Measurements from ENCODE around the gene TRMT2A.

Gene TRMT2A

GRCh38 chr22:20135806-20136602, 19.0 kb upstream of the TRMT2A start:
- Histone ChIP-seq H3K4me3 (no peak overlapping the region), H3K27ac (peak overlapping the region in 3 of 21 experiments; percentile 3 to 18 (median 6))

DNA sequence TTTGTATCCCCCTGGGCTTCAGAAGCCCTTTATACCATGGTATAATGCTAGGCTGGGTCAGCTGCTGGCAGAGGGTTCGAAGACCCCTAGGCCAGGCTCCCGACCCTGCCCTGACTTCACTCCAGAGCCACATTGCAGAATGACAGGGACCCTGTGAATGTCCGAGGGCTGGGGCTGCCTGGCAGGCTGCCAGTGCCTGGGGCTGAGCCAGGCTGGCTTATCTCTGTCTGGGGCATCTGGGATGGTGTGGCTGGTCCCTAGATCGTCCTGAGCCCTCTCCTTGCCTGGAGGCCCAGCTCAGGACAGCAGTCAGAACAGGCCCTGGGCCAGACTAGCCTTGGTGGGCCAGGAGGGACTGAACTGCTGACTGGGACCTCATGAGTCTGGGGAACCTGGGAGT, 18.2 kb upstream of the TRMT2A start:
- Histone ChIP-seq H3K27ac (peak overlapping the region in 2 of 21 experiments; percentile 6 to 18), H3K4me3 (no peak overlapping the region)

DNA sequence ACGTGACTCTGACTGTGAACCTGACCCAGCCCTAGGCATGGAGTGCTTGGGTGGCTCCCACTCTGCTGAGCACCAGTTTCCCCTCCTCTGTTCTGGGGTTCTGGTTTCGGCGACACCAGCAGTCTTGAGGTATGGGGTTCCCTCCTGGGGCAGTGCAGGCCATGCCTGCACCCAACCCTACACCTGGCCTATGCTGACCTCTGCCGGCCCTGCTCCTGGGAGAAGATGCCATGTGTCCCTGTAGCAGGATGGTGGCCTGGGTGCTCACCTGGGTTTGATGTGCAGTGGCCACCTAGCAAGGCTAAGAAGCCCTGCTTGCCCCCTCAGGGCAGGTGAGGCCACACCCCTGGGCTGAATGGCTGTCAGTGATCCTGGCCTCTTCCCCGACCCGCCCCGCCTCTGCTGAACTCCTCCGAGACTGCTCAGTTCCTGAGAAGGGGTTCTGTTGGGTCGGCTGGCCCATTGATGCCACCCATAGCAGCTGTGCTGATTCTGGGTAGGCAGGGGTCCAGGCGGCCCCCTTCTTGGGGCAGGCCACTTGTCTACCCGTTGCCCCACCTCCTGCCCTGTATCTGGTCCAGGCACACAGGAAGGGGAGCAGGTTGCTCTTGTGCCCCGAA, 17.0 kb upstream of the TRMT2A start:
- no peak overlapping the region for H3K4me3 ChIP-seq
- peak overlapping the region in 1 of 21 experiments; percentile 12 for H3K27ac ChIP-seq

- Histone ChIP-seq H3K4me3 (peak overlapping the region; percentile 71 to 99 (median 86)), H3K27ac (peak overlapping the region in 15 of 21 experiments; percentile 43 to 86 (median 76))
Observed at GRCh38 chr22:20132686-20133246, 15.7 kb upstream of the TRMT2A start.

DNA sequence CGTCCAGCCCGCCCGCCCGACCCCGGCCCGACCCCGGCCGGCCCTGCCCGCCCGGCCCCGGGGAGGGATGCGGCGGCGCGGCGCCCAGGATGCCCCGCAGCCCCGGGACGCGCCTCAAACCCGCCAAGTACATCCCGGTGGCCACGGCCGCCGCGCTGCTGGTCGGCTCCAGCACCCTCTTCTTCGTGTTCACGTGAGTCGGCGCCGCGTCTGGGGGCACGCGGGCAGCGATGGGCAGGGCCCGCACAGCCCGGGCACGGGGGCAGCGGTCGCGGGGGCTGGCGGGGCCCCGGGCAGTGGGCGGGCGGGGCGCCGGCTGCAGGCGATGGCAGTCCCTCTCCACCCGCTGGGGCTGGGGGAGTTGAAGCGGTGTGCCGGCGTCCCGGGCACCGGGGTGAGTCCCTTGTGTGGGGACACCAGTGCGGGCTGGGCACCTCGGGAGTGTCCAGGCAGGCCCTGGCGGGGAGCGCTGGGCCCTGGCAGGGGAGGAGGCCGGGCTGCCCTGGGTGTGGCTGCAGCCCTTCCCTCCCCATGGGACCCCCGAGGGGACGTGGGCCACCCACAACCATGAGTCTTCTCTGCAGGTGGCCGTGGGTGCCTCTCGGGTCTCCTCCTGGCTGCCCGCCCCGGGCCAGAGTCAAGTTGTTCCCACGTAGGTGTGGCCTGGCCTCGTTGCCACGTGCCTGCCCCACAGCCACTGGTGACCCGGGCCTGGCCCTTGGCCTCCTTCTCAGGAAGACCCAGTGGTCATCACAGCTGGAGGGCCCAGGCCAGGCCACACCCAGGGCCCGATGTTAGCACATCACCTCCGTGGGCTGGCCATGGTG, 15.0 kb upstream of the TRMT2A start:
- Histone ChIP-seq H3K27ac (peak overlapping the region; percentile 26 to 86 (median 69)), H3K4me3 (peak overlapping the region; percentile 71 to 99 (median 86))

- Histone ChIP-seq H3K4me3 (peak within 1 kb of the TSS; percentile 71 to 99 (median 90)), H3K27ac (peak within 1 kb of the TSS; percentile 67 to 97 (median 88))
Observed at GRCh38 chr22:20131597-20131858, 14.5 kb upstream of the TRMT2A start, which contains the start of gene ZDHHC8. Gene ZDHHC8, plus strand, starts transcription at chr22:20131804. Its CDS starts 144 bp downstream, at chr22:20131948.

DNA sequence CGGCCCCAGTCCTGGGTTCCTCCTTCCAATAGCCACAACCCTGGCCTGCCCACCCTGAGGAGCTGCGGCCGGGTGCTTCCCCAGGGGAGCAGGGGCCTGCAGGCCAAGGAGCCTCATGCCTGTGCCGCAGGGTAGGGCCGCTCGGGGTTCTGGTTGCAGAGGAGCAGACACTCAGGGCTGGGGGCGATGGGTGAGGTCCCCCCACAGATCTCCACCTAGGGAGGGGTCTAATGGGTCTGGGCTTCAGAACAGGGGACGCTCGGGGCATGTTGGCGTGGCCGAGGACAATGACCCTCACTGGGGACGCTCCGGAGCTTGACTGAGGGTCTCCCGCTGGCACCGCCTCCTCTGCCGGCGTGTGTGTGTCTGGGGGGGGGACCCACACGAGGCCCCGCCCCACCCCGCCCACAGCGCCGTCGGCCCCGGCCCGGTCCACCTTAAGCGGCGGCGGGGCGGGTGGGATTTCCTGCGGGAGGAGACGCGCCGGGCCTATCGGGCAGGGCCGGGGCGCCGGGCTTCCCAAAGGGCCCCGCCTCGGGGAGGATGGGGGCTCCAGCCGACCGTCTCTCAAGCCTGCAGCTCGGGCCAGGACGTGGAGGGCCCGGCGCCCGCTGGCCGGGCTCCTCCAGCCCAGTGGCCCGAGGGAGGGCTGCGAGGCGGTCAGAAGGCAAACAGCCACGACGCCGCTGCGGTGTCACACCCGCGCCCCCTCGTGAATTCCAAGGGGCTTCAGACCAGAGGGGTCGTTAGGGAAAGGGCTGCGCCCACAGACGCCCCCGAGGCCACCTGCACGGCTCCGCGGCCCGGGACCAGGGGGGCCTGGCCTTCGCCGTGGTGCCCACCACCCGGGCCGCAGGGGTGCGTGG, 13.9 kb upstream of the TRMT2A start:
- H3K27ac ChIP-seq = peak overlapping the region; percentile 67 to 97 (median 88)
- peak overlapping the region; percentile 71 to 99 (median 90) for H3K4me3 ChIP-seq

GRCh38 chr22:20130319-20130718, 13.3 kb upstream of the TRMT2A start:
- H3K27ac ChIP-seq = peak overlapping the region in 8 of 21 experiments; percentile 54 to 95 (median 90)
- H3K4me3 ChIP-seq = peak overlapping the region in 1 of 7 experiments; percentile 90

GRCh38 chr22:20129747-20130014, 12.7 kb upstream of the TRMT2A start:
- Histone ChIP-seq H3K27ac (peak overlapping the region in 1 of 21 experiments; percentile 19), H3K4me3 (no peak overlapping the region)

- Histone ChIP-seq H3K27ac (no peak overlapping the region), H3K4me3 (no peak overlapping the region)
Observed at GRCh38 chr22:20128902-20129746, 12.1 kb upstream of the TRMT2A start.

GRCh38 chr22:20128619-20128901, 11.5 kb upstream of the TRMT2A start:
- H3K4me3 ChIP-seq = no peak overlapping the region
- no peak overlapping the region for H3K27ac ChIP-seq

DNA sequence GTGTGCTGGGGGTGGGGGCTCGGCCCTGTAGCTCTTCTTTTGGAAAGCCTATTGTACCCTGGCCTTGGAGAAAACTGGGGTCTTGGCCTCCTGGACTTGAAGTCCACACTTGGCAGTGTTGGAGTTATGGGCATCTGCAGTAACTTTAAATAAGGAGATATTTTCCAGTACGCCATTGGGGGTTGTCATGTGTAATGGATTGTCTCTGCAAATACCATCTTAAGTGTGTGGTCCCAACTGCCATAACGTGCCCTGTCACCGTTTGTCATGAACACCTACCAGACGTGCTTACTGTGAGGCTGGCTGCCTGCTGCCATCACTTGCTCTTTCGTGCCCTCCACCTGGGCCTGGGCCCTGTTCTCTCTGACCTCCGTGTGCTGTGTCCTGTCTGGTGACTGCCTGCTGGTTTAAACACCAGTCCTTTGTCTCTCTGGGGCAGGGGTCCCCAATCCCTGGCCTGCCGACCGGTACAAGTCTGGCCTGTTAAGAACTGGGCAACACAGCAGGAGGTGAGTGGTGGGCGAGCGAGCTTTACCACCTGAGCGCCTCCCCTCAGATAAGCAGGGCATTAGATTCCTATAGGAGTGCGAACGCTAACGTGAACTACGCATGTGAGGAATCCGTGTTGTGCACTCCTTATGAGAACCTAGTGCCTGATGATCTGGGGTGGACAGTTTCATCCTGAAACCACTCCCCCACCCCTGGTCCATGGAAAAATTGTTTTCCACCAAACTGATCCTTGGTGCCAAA, 11.0 kb upstream of the TRMT2A start:
- Histone ChIP-seq H3K4me3 (no peak overlapping the region), H3K27ac (no peak overlapping the region)

DNA sequence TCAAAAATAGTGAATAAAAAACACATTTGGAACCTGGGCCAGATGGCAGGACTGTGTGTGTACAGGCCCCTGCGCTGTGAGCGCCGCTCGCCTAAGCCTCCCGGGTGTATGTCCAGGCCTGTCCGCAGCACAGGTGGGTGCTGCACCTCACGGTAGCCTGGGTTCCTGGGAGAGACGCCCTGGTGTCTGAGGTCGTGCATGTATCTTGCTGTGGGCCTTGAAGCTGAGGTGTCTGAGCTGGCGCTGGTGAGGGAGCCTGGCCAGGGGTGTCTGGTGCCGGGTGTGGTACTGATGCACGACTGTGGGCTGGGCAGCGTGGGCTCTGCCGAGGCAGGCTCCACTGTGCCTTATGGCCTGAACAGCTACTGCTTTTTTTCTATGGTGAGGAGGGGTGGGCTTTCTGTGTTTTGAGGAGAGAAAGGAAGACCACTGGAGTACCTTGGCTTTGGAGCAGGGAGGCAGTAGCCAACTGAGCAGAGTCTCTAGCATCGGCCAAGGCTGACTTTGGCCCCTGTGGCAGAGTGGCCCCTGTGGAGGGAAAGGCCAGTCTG, 10.4 kb upstream of the TRMT2A start:
- Histone ChIP-seq H3K27ac (no peak overlapping the region), H3K4me3 (no peak overlapping the region)

DNA sequence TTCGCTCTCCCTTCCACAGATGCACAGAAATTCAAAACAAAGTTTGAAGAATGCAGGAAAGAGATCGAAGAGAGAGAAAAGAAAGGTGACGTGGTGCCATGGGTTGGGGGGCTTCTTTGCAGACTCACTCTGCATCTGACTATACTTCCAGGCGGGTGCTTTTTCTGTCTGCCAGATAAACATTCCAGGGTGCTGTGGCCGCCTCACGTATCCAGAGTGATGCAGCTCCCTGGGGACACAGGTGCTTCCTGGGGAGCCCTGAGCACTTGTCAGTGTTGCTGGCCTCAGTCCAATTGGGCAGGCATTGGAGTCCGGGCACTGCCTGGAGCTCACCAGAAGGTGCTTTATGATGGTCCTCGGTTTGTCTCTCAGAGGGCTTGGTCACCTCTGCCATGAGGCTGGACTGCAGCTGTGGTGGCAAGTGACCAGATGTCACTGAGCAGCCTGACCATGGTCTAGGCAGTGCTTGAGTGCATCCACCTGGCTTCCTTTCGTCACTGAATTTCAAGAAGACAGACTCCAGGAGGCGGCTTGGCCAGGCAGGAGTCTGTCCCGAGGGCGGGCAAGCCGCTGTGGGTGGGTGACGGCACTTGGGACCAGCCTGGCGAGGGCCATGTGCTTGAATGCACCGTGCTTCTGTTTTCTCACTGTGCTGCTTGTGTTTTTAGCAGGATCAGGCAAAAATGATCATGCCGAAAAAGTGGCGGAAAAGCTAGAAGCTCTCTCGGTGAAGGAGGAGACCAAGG, 9.4 kb upstream of the TRMT2A start:
- Histone ChIP-seq H3K4me3 (no peak overlapping the region), H3K27ac (no peak overlapping the region)

GRCh38 chr22:20125201-20126174, 8.5 kb upstream of the TRMT2A start:
- no peak overlapping the region for H3K4me3 ChIP-seq
- no peak overlapping the region for H3K27ac ChIP-seq
